Lower leg skin (tissue), 4 donors: ENCODE results near the gene NMNAT3. TPM values are rescaled to one million over a fixed set of nuclear protein-coding genes. Genes with fewer than 3 reads are reported as not detected.

ENCODE experiments used
- DNase-seq, 2 donors: peaks; one replicate each; pipeline ENCODE4 v3.0.0-alpha.2; 2019; ENCODE audit warnings: low spot score in 2 of 2
- H3K4me3 ChIP-seq: fragments of 200-600 bp; sonication (generic); 2 replicates; pipeline ENCODE4 v1.5.1; 2017; ENCODE audit warnings: mild to moderate bottlenecking, low read depth; ENCODE audit not compliant: poor library complexity, severe bottlenecking
- CTCF ChIP-seq, 3 donors: fragments of 450-650 bp; IDR thresholded peaks; one replicate each; pipeline ENCODE4 v1.5.1; 2016; ENCODE audit warnings: antibody characterized with exemption in 3 of 3, mild to moderate bottlenecking in 3 of 3, moderate library complexity in 2 of 3
- POLR2A ChIP-seq, 2 donors: fragments of 450-650 bp; IDR thresholded peaks; one replicate each; pipeline ENCODE4 v1.6.1; 2016 to 2017; ENCODE audit warnings: antibody characterized with exemption in 2 of 2, mild to moderate bottlenecking in 1 of 2, moderate library complexity in 1 of 2
- WGBS, 2 donors: methylation state at CpG; one replicate each; pipeline ENCODE4 v1.1.5; 2018; 5-methylcytosine and 5-hydroxymethylcytosine counted together
- intact Hi-C: fragments of 100-400 bp; cut with DNase I; formaldehyde crosslinking; loops from one replicate; pipeline ENCODE4 v1.15.0; 2023; ENCODE audit warnings: low total_unique reads
- total RNA-seq, 4 donors: library from RNA; depleted of rRNA; stranded (reverse); fragments of >200 nt; gene quantifications; one replicate each; pipeline ENCODE4 v1.1.0, GENCODE V29; 2016

Gene NMNAT3
- total RNA-seq, 4 donors from 2014 or later, result 33.6 to 41.9 (median 37.5) TPM

- DNase-seq, result no peak
- intact Hi-C loops, result no loop called here
- no peak overlapping the region for H3K4me3 ChIP-seq
- 56 to 67% methylated on average over 3 of the region's 3 CpGs for WGBS, 2 donors
- TF ChIP-seq CTCF (IDR thresholded peaks at IDR 0.05) (no peak), POLR2A (IDR thresholded peaks at IDR 0.05) (no peak)
Measured at GRCh38 chr3:139617672-139618268, 60.0 kb downstream of the NMNAT3 start.

GRCh38 chr3:139611528-139611927 is 66.2 kb downstream of the NMNAT3 start:
- no peak for DNase-seq
- intact Hi-C loops, result no loop called here
- H3K4me3 ChIP-seq, result no peak overlapping the region
- 85 to 88% methylated on average over 5 of the region's 5 CpGs for WGBS, 2 donors
- no peak for TF ChIP-seq CTCF (IDR thresholded peaks at IDR 0.05)
- no peak for TF ChIP-seq POLR2A (IDR thresholded peaks at IDR 0.05)

GRCh38 chr3:139610886-139611285 is 66.9 kb downstream of the NMNAT3 start:
- H3K4me3 ChIP-seq, result no peak overlapping the region
- intact Hi-C loops, result no loop called here
- WGBS, 2 donors, result 65 to 67% methylated on average over 4 of the region's 4 CpGs
- no peak for DNase-seq
- no peak for TF ChIP-seq CTCF (IDR thresholded peaks at IDR 0.05)
- TF ChIP-seq POLR2A (IDR thresholded peaks at IDR 0.05), result no peak

- DNase-seq, result no peak
- H3K4me3 ChIP-seq, result no peak overlapping the region
- 64 to 68% methylated on average over 3 of the region's 3 CpGs for WGBS, 2 donors
- intact Hi-C loops, result no loop called here
- no peak for TF ChIP-seq CTCF (IDR thresholded peaks at IDR 0.05)
- no peak for TF ChIP-seq POLR2A (IDR thresholded peaks at IDR 0.05)
Measured at GRCh38 chr3:139608924-139609323, 68.8 kb downstream of the NMNAT3 start.

- no peak for TF ChIP-seq POLR2A (IDR thresholded peaks at IDR 0.05)
- TF ChIP-seq CTCF (IDR thresholded peaks at IDR 0.05), result no peak
- intact Hi-C loops, result no loop called here
- WGBS, 2 donors, result 93% methylated on average over 3 of the region's 3 CpGs
- DNase-seq, result no peak
- no peak overlapping the region for H3K4me3 ChIP-seq
Measured at GRCh38 chr3:139608108-139608380, 69.7 kb downstream of the NMNAT3 start.
